Cerebellar cortex (tissue), 1 donor: Measurements from ENCODE around the gene PHYKPL.
"Not testable (repeated sequence)": the region's sequence is repeated elsewhere in the genome, so short reads cannot be mapped to it uniquely, and the experiment has no call there.

Experiments
- DNase-seq: peaks from one replicate; pipeline ENCODE4 v3.0.0-alpha.2; 2015; ENCODE audit warnings: low spot score

The PHYKPL gene

GRCh38 chr5:178206166-178207101 lies 26.2 kb downstream of the PHYKPL start:
- DNase-seq = no peak

GRCh38 chr5:178205749-178206047 lies 26.9 kb downstream of the PHYKPL start:
- DNase-seq = no peak

- peak; percentile 51 for DNase-seq
These were observed 27.5 kb downstream of the PHYKPL start for GRCh38 chr5:178204935-178205748.

GRCh38 chr5:178204182-178204934 lies 28.2 kb downstream of the PHYKPL start, which contains the start of gene HNRNPAB:
TSS of gene HNRNPAB (plus strand) at chr5:178204533. CDS start at chr5:178204838, 305 bp downstream.
- peak; percentile 96 for DNase-seq

- no peak for DNase-seq
These were observed 28.9 kb downstream of the PHYKPL start for GRCh38 chr5:178203670-178204181.

GRCh38 chr5:178202541-178202940 lies 30.1 kb downstream of the PHYKPL start:
- no peak for DNase-seq

GRCh38 chr5:178201927-178202235 lies 30.7 kb downstream of the PHYKPL start:
- no peak for DNase-seq

- DNase-seq = no peak
These were observed 31.2 kb downstream of the PHYKPL start for GRCh38 chr5:178201221-178201926.

- no peak for DNase-seq
These were observed 32.8 kb downstream of the PHYKPL start for GRCh38 chr5:178199581-178200434.

GRCh38 chr5:178198706-178199105 lies 33.9 kb downstream of the PHYKPL start:
- DNase-seq = no peak

GRCh38 chr5:178198151-178198550 lies 34.5 kb downstream of the PHYKPL start:
- not testable (repeated sequence) for DNase-seq

- no peak for DNase-seq
These were observed 35.6 kb downstream of the PHYKPL start for GRCh38 chr5:178196986-178197385.

GRCh38 chr5:178196281-178196812 lies 36.3 kb downstream of the PHYKPL start:
- no peak for DNase-seq

GRCh38 chr5:178194026-178194425 lies 38.6 kb downstream of the PHYKPL start:
- no peak for DNase-seq

GRCh38 chr5:178193251-178193809 lies 39.3 kb downstream of the PHYKPL start:
- DNase-seq = no peak

GRCh38 chr5:178192787-178193186 lies 39.8 kb downstream of the PHYKPL start:
- no peak for DNase-seq

- DNase-seq = no peak
These were observed 40.4 kb downstream of the PHYKPL start for GRCh38 chr5:178192244-178192643.

GRCh38 chr5:178191661-178192060 lies 40.9 kb downstream of the PHYKPL start:
- no peak for DNase-seq

- no peak for DNase-seq
These were observed 43.2 kb downstream of the PHYKPL start for GRCh38 chr5:178189433-178189832.

- DNase-seq = no peak
These were observed 45.6 kb downstream of the PHYKPL start, which contains the start of gene GMCL2 for GRCh38 chr5:178187014-178187413. TSS of gene GMCL2 (minus strand) at chr5:178187371. CDS start at chr5:178187299, 72 bp downstream.
